CD4-positive, alpha-beta T cell treated with Interleukin-6 for 4 hours (primary cell): ENCODE measurements around the gene ACTL7B.
"Not testable (repeated sequence)": the region's sequence is repeated elsewhere in the genome, so short reads cannot be mapped to it uniquely, and the experiment has no call there.

Experiments used
- DNase-seq: peaks from one replicate; pipeline ENCODE4 v3.0.0-alpha.2; 2020; ENCODE audit warnings: mixed read lengths

The ACTL7B gene

DNA sequence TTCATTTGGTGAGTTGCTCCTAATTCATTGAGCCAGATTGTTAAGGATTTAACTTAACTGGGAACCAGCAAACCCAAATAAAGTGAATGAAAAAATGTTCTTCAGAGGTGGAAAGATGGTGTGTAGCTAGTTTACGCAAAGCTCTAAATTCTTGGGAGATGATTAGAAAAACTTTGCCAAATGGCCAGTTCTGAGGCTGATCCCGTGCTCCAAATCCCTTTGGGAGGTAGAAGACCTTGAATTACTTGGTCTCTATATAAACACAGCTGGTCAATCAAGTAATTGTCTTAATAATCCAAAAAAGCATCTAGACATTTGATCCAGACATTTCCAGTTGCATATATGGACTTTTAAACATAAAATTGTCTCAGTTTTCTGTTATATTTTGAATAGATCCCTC lies 11.4 kb downstream of the ACTL7B start:
- no peak for DNase-seq

DNA sequence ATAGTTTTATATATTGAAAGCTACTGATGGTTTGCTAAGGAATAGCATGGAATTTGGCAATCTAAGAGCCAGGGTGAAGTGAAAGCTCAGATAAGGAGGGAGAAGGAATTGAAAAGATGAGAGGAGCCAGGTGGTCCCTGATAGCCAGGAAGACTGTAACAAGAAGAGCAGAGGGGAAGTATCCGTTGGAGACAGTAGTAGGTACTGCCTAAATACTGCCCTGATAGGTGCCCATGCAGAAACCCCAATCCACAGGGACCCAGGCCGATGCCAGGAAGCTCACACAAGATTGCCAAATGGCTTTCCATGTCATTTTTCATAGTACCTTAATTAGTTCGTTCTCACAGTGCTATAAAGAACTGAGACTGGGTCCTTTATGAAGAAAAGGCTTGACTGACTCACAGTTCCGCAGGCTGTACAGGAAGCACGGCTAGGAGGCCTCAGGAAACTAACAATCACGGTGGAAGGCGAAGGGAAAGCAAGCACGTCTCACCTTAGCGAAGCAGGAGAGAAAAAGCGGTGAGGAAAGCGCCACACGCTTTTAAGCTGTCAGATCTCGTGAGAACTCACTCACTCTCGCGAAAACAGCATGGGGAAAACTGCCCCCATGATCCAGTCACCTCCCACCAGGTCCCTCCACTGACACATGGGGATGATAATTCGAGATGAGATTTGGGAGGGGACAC lies 13.0 kb downstream of the ACTL7B start:
- DNase-seq = peak; percentile 31

DNA sequence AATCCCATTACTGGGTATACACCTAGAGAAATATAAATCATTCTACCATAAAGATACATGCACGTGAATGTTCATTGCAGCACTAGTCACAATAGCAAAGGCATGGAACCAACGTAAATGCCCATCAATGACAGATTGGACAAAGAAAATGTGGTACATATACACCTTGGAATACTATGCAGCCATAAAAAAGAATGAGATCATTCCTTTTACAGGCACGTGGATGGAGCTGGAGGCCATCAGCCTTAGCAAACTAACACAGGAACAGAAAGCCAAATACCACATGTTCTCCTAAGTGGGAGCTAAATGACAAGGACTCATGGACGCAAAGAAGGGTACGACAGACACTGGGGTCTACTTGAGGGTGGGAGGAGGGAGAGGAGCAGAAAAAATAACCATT lies 16.2 kb downstream of the ACTL7B start:
- not testable (repeated sequence) for DNase-seq

DNA sequence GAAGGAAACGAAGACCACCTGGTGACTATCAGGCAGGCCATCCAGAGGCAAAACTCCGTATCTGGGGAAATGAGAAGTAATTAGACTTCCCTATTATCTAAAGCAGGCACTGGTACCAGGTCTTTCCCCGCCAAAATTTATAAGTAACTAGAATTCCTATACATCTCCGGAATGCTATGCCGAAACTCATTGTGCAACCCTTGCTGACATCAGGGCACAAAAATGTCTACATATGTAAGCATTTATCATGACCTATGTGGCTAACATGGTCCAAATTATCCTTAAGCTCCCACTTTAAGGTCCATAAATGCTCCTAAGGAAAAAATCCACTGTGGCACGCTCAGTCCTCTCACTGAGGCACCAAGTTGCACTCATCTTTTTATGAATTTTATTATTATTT lies 17.8 kb downstream of the ACTL7B start:
- no peak for DNase-seq

DNA sequence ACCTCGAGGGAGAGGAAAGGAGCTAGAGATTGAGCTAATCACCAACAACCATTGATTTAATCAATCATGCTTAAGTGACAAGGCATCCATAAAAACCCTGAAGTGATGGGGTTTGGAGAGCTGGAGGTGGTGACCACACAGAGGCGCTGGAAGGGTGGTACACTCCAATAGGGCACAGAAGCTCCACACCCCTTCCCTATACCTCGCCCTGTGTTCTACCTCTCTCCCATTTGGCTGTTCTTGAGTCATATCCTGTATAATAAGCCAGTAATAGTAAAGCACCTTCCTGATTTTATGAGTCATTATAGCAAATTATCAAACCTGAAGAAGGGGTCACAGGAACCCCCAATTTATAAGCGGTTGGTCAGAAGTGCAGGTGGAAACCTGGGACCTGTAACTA lies 18.3 kb downstream of the ACTL7B start:
- DNase-seq = no peak

DNA sequence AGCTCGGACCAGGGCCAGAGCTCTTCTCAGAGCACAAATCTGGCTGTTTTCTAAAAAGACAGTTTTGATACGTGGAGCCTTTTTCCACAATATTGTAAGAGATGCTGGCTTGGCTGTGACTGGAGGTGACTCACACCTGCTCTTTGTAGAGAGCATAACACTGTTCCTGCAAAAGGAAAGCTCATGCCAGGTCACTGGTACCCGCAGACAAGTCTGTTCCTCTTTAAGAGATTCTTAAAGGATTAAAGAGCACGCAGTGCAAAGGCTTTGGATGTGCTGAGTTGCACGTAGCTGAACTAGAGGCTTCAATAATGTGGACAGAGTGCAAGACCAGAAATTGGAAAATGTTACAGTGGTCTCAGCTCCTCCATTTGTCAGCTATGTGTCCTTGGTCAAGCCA lies 19.0 kb downstream of the ACTL7B start:
- DNase-seq = no peak

DNA sequence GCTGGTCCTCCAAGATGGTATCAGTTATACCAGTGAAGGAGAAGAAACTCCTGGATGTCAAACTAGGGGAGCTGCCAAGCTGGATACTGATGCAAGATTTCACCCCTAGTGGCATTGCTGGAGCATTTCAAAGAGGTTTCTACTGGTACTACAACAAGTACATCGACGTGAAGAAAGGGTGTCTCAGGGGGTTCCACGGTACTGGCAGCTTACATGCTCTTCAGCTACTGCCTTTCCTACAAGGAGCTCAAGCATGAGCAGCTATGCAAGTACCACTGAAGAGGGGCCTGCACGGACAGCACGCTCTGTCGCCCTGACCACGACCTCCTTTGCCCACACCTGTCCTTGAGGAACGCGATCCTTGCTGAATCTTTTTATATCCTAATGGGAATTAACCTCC lies 19.5 kb downstream of the ACTL7B start:
- DNase-seq = no peak

DNA sequence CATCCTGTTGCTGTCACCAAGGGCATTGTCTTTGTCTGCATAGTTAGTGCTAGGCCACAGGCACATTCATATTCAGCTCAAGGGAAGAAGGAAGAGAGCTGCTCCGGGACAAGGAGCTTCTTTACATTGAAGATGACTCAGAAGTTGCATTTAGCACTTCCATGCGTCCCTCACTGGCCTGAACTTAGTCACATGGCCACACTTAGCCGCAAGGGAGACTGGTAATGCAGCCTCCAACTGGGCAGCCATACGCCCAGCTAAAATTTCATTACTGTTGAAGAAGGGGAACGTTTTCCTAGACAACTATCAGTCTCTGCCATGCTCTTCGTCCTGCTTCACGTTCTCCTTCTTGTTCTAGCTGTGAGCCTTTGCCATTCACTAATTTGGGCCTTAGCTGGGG lies 20.0 kb downstream of the ACTL7B start:
- DNase-seq = no peak

DNA sequence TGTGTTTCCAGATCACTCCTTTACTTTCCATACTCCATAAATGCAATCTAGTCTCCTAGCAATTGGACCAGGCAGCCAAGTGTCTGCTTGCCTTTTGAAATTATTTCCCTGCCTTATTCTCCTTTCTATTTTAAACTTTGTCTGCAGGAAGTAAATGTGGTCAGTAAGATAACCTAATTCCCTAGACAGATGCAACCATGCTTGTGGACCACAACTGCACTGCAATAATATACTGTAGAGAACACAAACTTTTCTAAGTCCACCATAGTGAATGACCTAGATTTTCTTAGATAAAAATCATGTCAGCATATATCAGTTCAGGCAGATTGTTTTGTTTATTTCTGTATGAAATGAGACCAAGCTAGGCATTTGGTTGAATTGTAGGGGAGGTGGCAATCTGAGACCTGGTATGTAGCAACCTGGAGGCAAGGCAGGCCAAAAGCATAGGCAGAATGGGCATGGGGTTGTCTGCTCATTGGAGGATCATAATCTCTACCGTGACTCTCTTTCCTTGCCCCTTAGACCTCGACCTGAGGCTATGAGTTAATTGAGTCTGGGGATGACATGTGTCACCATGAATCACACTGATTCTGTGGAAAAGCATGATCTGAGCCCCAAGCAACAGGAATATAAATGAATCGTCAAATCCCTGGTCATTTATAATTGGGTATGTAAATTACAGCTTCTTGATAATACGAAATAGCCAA lies 20.7 kb downstream of the ACTL7B start:
- DNase-seq = no peak

DNA sequence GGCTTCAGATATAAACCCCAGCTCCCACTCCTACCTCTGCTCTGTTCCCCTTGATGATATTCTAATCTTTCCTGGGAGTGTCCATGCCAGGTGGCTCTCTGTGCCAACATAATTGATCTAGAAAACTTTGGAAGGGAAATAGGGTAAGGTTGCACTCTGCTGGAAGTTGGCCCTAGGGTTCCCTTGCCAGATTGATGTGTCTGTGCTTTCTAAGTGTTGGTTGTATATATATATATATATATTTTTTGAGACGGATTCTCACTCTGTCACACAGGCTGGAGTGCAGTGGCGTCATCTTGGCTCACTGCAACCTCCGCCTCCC lies 23.6 kb downstream of the ACTL7B start:
- no peak for DNase-seq

DNA sequence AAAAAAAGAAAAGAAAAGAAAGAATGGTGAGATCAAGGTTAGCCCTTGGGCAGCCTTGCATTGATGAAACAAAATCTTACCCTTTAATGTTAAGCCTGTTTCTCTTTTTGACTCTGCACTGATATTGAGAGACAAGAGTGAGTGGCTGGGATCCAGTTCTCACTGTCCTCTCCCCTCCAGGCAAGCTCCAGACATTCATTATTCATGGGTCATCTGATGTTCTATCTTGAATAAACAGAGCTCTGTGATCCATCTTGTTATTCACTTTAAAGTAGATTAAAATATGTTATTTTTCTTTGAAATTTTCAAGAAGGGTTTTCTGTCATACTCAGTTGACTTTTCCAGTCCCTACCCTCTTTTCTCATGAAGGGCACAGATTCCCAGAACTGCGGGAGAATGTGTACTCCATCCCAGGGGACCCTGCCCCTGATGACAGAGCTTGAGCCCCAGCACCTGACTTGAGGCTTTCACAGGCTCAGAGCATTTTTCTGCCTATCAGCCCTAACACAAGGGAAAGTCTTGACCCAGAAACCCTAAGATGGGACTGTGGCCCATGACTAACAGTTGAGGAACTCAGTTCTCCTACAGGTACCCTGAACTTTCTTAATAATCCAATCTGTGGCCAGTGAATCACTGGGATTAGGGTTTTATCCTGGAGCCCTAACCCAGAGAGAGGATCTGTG lies 24.1 kb downstream of the ACTL7B start:
- DNase-seq = no peak

DNA sequence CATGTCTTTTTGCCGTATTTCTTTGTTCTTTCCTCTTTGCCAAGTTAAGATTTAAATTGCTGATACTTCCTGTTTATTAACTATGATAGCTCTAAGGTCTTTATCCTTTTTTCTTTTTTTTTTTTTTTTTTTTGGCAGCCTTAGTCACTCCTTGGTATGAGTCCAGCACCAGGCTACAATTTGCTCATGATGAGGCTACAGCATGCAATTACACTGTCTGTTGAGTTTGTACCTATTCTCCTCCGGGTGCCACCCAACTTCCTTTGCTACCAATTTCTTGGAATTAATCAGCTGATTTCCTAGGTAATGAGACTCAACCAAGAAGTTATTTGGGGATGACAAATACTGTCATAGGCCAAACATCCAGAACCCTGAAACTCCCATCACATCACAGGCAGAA lies 25.5 kb downstream of the ACTL7B start:
- no peak for DNase-seq

DNA sequence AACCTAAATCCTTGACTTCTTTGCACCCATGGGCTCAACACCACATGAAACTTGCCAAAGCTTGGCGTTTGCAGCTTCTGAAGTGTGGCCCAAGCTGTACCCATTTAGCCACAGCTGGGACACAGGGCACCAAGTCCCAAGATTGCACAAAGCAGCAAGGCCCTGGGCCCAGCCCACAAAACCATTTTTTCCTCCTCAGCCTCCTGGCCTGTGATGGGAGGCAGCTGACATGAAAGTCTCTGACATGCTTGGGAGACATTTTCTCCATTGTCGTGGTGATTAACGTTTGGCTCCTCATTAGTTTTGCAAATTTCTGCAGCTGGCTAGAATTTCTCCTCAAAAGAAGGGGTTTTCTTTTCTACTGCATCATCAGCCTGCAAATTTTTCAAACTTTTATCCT lies 32.0 kb downstream of the ACTL7B start:
- no peak for DNase-seq

DNA sequence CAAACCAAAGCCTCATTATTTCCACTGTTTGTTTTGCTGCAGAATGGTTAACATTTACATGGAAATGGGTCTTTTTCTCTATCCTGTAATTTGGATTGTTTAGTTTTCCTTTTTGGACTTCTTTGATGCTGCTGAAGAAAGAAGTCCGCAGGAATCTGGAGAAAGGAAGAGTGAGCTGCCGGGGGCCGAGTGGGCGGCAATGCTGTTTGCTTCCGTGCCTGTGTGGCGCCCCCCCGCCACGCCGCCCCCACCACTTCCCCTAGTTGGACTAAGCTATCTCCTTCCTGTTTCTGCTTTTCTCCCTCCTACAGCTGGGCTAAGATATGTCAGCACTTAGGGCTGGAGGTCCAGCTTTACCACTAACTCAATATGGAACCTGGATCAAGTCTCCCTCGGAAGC lies 39.7 kb downstream of the ACTL7B start:
- DNase-seq = no peak

DNA sequence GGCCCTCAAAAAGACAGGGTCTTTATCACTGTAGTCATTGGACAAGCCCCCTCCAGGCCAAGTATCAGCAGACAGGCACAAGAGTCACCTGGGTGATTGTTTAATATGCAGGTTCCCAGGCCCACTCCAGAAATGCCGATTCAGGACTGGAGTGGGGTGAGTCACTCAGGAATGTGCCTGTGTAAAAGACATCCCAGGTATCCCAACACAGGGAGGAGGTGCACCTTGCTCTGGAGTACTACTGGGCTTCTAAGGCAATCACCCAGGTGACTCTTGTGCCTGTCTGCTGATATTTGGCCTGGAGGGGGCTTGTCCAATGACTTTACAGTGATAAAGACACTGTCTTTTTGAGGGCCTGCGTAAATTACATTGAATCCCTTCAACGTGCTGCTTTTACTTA lies 40.6 kb downstream of the ACTL7B start:
- no peak for DNase-seq

DNA sequence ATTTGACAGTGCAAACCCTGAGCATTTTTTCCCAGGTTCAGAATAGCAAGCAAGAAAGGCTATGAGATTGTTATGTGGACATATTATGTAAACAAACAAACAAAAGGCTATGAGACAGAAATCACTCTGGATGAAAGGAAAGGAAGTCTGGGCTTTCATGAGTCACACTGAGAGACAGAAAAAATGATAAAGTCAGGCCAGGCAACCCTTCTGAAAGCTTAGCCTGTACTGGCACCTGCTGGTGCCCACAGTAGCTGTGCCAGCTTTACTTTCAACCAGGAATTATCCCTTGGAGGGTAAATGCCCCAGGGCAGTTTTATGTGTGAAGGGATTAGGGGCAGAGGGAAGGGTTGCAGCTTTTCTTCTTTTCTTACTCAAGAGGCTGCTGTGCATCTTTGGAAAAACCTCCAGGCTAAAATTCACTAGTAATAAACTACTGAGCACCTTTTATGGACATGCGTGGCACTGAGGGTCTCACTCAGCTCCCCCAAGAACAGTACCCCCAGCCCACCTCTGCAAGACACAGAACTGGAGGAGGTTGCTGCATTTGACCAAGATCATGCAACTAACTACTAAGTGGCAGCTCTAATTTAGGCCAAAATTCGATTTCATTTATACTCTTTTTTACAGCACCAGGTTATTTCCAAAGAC lies 41.7 kb downstream of the ACTL7B start:
- no peak for DNase-seq

DNA sequence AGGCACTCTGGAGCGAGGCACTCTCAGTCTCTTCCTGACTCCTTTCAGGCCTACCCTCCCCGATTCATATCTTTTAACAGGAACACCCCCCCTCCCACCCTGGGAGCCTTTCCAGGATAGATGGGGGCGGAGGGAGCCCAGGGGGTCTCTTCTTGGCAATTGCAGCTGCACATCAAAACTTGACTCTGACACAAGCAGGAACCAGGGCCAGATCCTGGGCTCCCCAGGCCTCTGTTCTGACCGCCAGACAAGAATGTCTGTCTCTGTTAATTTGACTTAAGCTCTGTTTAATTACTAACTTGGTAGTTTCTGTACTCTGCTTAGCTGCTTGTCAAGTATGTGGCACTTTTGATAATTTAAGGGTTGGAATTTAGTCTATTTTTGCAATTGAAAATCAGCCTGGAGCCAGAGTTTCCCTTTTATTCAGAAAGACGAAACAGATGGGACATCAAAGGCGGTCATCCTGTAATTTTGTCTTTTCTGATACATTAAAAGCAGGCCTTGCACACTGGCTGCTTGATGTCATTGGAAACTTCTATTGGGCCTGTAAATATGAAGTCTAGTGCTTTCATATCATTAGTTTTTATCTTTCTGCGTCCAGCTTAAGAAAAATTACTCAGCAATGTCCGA lies 43.3 kb downstream of the ACTL7B start:
- DNase-seq = no peak

DNA sequence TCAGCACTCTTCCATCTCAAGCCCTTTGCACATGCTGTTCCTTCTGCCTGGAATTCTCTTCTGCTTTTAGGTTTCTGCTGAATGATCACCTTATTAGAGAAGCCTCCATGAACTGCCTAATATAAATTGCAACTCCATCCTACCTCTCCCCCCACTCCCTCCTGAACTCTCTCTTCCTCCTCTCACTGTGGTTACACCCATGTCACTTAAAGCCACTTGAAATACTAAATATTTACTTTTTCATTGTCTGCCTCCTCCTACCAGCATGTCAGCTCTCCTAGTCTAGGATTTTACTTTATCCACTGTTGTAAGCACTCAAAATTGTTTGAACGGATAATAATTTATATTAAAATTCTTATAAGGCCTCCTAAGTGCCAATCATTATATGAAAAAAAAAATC lies 43.8 kb downstream of the ACTL7B start:
- no peak for DNase-seq

DNA sequence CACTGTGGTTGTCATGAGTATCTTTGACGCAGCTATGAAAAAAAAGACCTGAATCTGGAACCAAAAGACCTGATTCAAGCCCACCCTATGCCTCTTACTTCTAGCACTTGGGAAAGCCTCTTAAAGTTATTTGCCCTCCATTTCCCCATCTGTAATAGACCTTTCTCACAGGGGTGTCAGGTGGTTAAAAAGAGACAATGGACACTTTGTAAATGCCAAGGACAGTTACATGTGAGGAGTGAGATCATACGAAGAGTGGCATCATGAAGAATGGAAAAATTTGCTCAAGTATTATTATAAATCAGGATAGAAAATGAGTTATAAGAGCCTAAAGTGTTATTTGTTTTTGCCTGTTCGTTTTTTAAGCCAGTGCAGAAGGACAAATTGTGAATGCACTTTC lies 46.5 kb downstream of the ACTL7B start:
- no peak for DNase-seq
